A549 (cell line): ENCODE results near the gene MMP24.

Experiments used
- CTCF ChIP-seq: fragments of >200 bp; sonication (Bioruptor Twin); formaldehyde crosslinking; IDR thresholded peaks from 3 replicates; pipeline ENCODE4 v1.5.1; 2016
- JUN ChIP-seq, 2 experiments: fragments of >200 bp; sonication (Bioruptor Twin); formaldehyde crosslinking; IDR thresholded peaks; 2 replicates in 1 of 2; 3 replicates in 1 of 2; pipeline ENCODE4 v1.6.1; 2016 to 2017

DNA sequence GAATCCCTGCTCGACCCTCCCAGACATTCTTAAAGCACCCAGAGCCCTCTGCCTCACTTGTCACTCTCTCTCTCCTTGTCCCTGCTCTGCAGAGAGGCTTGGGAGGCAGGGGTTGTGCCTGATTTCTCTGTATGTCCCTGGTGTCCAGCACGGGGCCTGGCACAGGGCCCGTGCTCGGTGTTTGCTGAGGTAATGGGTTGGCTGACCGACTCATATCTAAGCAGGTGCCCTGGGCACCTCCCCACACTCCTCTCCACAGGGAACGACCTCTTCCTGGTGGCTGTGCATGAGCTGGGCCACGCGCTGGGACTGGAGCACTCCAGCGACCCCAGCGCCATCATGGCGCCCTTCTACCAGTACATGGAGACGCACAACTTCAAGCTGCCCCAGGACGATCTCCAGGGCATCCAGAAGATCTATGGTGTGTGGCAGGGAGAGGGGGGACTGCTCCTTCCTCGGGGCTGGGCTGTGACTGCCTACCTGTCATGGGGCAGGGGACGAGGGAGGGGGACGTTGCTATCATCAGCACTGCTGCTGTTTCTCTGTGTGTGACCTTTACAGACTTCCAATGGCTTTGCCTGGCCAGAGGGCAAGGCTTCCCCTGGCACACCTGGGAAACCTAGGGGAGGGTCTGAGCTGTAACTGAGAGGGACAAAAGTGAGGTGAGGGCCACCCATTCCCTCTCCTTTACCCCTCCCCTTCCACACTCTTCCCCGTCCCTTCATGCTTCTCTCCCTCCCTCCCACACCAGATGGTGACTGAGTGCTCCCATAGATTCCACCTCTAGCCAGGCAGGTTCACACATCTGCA lies 37.2 kb downstream of the MMP24 start:
- no peak for TF ChIP-seq CTCF
- TF ChIP-seq JUN (IDR thresholded peaks at IDR 0.05): no peak; a peak in 2 of 5 replicates
